Sigmoid colon (tissue), 7 donors: ENCODE results near the gene DTD1. TPM values are rescaled to one million over a fixed set of nuclear protein-coding genes. Genes with fewer than 3 reads are reported as not detected.

Experiments
- DNase-seq: peaks from one replicate; pipeline ENCODE4 v3.0.0-alpha.2; 2019
- H3K27ac ChIP-seq, 4 donors: fragments of 200-600 bp; sonication (generic); one replicate each; pipeline ENCODE4 v1.5.1; 2016 to 2019; ENCODE audit warnings: mild to moderate bottlenecking in 1 of 4
- H3K27me3 ChIP-seq, 3 donors: fragments of 200-600 bp; sonication (generic); one replicate each; pipeline ENCODE4 v1.5.1; 2019; ENCODE audit warnings: mild to moderate bottlenecking in 1 of 3
- H3K36me3 ChIP-seq, 4 donors: fragments of 200-600 bp; sonication (generic); one replicate each; pipeline ENCODE4 v1.5.1; 2016 to 2019
- H3K4me1 ChIP-seq, 4 donors: fragments of 200-600 bp; sonication (generic); one replicate each; pipeline ENCODE4 v1.5.1; 2017 to 2019
- H3K4me3 ChIP-seq, 4 donors: fragments of 200-600 bp; sonication (generic); one replicate each; pipeline ENCODE4 v1.5.1; 2017 to 2019; ENCODE audit warnings: mild to moderate bottlenecking in 2 of 4, moderate library complexity in 1 of 4
- H3K9me3 ChIP-seq, 4 donors: fragments of 200-600 bp in 3 of 4; sonication (generic) in 3 of 4; one replicate each; pipeline versions ENCODE4 v1.5.1 to v1.6.1; 2013 to 2019
- CTCF ChIP-seq, 4 experiments: fragments of 450-650 bp in 3 of 4; fragments of 200-600 bp in 1 of 4; IDR thresholded peaks; one replicate each; pipeline ENCODE4 v1.5.1; 2016 to 2019; ENCODE audit warnings: antibody characterized with exemption in 4 of 4, mild to moderate bottlenecking in 3 of 4, moderate library complexity in 2 of 4
- EP300 ChIP-seq, 4 donors: sonication (generic); formaldehyde crosslinking; IDR thresholded peaks; one replicate each; pipeline ENCODE4 v1.6.1; 2017; ENCODE audit warnings: antibody characterized with exemption in 4 of 4
- POLR2A ChIP-seq, 2 donors: fragments of 450-650 bp; IDR thresholded peaks; one replicate each; pipeline ENCODE4 v1.6.1; 2016; ENCODE audit warnings: antibody characterized with exemption in 2 of 2, mild to moderate bottlenecking in 2 of 2, moderate library complexity in 2 of 2
- POLR2AphosphoS5 ChIP-seq, 4 donors: sonication (generic); formaldehyde crosslinking; IDR thresholded peaks; one replicate each; pipeline ENCODE4 v1.6.1; 2017; ENCODE audit warnings: antibody characterized with exemption in 4 of 4
- WGBS, 2 donors: extraction: QIAGEN DNeasy Blood & Tissue Kit; methylation state at CpG; one replicate each; pipeline ENCODE4 v1.1.7; 2013; 5-methylcytosine and 5-hydroxymethylcytosine counted together
- intact Hi-C: fragments of 100-400 bp; cut with DNase I; formaldehyde crosslinking; loops from one replicate; pipeline ENCODE4 v1.15.1; 2023
- polyA plus RNA-seq, 3 donors: library from polyadenylated mRNA; stranded (reverse); fragments of 200-250 nt; gene quantifications; one replicate each; pipeline ENCODE4 v1.2.3, GENCODE V29; 2013
- total RNA-seq, 4 donors: library from RNA; depleted of rRNA; stranded (reverse); fragments of >200 nt; gene quantifications; one replicate each; pipeline ENCODE4 v1.1.0, GENCODE V29; 2016
- donor health status: healthy with polysubstance abuse.
- donor health status: Bipolar disorder and iron deficiency.
- donor health status: healthy.

The DTD1 gene
- total and polyA plus RNA-seq, 7 donors, result 11.6 to 22.9 (median 18.9) TPM

DNA sequence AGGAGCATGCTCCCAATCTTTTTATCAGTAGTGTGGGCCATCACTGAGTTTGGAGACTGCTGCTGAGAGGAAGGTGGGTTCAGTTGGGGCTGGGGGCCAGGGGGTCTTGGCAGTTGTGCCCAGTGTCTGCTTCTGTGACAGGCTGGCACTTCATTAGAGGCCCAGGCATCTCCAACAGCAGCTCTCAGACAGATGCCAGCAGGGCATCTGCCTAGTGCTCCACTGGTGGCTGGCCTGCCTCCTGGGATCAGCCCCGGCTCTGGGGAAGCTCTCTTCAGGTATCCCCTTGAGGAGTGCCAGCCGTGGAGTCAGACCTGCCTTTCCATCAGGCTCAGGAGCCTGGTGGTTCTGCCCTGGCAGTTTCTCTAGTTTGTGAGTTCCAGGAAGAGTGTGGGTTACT, 77.3 kb downstream of the DTD1 start:
- no peak for TF ChIP-seq POLR2AphosphoS5 (IDR thresholded peaks at IDR 0.05)
- TF ChIP-seq EP300 (IDR thresholded peaks at IDR 0.05), result no peak
- TF ChIP-seq POLR2A (IDR thresholded peaks at IDR 0.05), result no peak
- no peak for TF ChIP-seq CTCF (IDR thresholded peaks at IDR 0.05)
- Histone ChIP-seq H3K9me3 (no peaks in the 10 kb centered on the region), H3K36me3 (no peaks in the 10 kb centered on the region), H3K4me3 (no peak overlapping the region), H3K27ac (no peak overlapping the region), H3K27me3 (no peaks in the 10 kb centered on the region), H3K4me1 (peaks cover 0 to 53% (median 34%) of the 10 kb centered on the region in 4 donors)
- WGBS, 2 donors, result 87 to 90% methylated on average over 2 of the region's 2 CpGs
- intact Hi-C loops, result no loop called here
- DNase-seq, result peak; percentile 51

DNA sequence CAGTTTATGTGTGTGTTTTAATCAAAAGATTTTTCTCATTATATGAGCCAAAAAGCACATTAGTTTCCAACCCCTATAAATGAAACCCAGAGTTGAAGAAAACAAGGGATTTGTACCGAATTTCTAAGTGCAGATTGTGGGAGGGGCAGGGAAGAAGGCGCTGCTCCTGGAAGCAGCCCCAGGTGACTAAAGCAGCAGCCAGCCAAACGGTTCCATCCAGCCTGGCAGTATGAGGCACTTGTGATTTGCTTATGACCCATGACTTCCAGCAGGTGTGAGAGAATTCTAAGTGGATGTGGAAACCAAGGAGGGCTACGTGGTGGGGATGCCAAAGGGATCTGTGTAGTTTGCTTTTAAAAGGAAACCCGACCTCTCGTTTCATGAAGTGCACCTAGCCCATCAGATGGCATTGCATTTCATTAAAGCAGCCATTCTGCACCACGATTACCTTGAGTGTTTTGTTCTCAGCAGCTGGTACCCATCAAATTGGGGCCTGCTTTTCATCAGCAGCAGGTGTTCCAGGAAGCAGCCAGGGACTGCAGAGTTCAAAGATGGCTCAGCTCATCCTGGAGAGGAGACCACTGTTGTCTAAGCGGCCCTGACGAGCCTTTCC, 79.1 kb downstream of the DTD1 start:
- Histone ChIP-seq H3K9me3 (no peaks in the 10 kb centered on the region), H3K4me1 (peaks cover 0 to 70% (median 49%) of the 10 kb centered on the region in 4 donors), H3K36me3 (no peaks in the 10 kb centered on the region), H3K27me3 (no peaks in the 10 kb centered on the region), H3K4me3 (no peak overlapping the region), H3K27ac (peak overlapping the region in 2 of 4 donors; percentile 54 to 67)
- no peak for TF ChIP-seq EP300 (IDR thresholded peaks at IDR 0.05)
- TF ChIP-seq POLR2AphosphoS5 (IDR thresholded peaks at IDR 0.05), result peak; percentile 63 to 89 (median 81)
- no peak for TF ChIP-seq POLR2A (IDR thresholded peaks at IDR 0.05)
- no peak for TF ChIP-seq CTCF (IDR thresholded peaks at IDR 0.05)
- WGBS, 2 donors, result 83 to 87% methylated on average over 9 of the region's 9 CpGs
- intact Hi-C loops, result no loop called here
- DNase-seq, result no peak

GRCh38 chr20:18669241-18670019, 81.6 kb downstream of the DTD1 start:
- intact Hi-C loops, result no loop called here
- peak in 2 of 4 donors; percentile 28 to 54 for TF ChIP-seq POLR2AphosphoS5 (IDR thresholded peaks at IDR 0.05)
- no peak for TF ChIP-seq CTCF (IDR thresholded peaks at IDR 0.05)
- Histone ChIP-seq H3K9me3 (no peaks in the 10 kb centered on the region), H3K4me1 (peaks cover 0 to 69% (median 50%) of the 10 kb centered on the region in 4 donors), H3K4me3 (no peak overlapping the region), H3K27ac (peak overlapping the region in 3 of 4 donors; percentile 13 to 69 (median 67)), H3K27me3 (no peaks in the 10 kb centered on the region), H3K36me3 (no peaks in the 10 kb centered on the region)
- 91 to 95% methylated on average over 15 of the region's 15 CpGs for WGBS, 2 donors
- peak; percentile 50 for DNase-seq

GRCh38 chr20:18671203-18671710, 83.4 kb downstream of the DTD1 start:
- Histone ChIP-seq H3K4me3 (no peak overlapping the region), H3K27me3 (no peaks in the 10 kb centered on the region), H3K36me3 (no peaks in the 10 kb centered on the region), H3K9me3 (no peaks in the 10 kb centered on the region), H3K4me1 (peaks cover 0 to 61% (median 47%) of the 10 kb centered on the region in 4 donors), H3K27ac (peak overlapping the region in 3 of 4 donors; percentile 14 to 69 (median 67))
- intact Hi-C loops, result no loop called here
- DNase-seq, result no peak
- 90 to 92% methylated on average over 3 of the region's 3 CpGs for WGBS, 2 donors
- no peak for TF ChIP-seq POLR2A (IDR thresholded peaks at IDR 0.05)
- no peak for TF ChIP-seq EP300 (IDR thresholded peaks at IDR 0.05)
- peak in 1 of 4 donors; percentile 30 for TF ChIP-seq POLR2AphosphoS5 (IDR thresholded peaks at IDR 0.05)

DNA sequence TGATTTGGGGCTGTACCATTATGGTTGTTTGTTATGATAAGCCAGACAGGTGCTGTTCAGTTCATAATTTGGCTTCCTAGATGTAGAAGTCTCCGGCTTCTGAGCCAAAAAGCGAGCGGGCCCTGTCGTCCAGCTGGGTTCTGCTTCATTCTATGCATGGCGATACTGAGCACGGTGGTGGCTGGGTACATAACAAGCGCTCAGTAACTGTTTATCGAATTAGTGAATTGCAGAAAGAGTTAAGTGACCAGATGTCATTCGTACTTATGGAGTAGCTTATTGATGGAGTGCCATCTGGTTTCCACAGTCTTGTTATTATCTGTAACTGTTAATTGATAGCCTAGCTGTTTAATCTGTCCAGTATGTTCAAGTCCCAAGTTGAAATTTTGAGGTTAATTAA, 85.0 kb downstream of the DTD1 start:
- TF ChIP-seq EP300 (IDR thresholded peaks at IDR 0.05), result no peak
- TF ChIP-seq POLR2AphosphoS5 (IDR thresholded peaks at IDR 0.05), result no peak
- no peak for TF ChIP-seq POLR2A (IDR thresholded peaks at IDR 0.05)
- TF ChIP-seq CTCF (IDR thresholded peaks at IDR 0.05), result no peak
- Histone ChIP-seq H3K36me3 (no peaks in the 10 kb centered on the region), H3K27me3 (no peaks in the 10 kb centered on the region), H3K4me3 (no peak overlapping the region), H3K4me1 (peaks cover 0 to 57% (median 38%) of the 10 kb centered on the region in 4 donors), H3K27ac (peak overlapping the region in 1 of 4 donors; percentile 69), H3K9me3 (no peaks in the 10 kb centered on the region)
- 96% methylated on average over 9 of the region's 9 CpGs for WGBS, 2 donors
- intact Hi-C loops, result no loop called here
- DNase-seq, result no peak
